Measurements from ENCODE around the gene DKKL1. TPM values are rescaled to one million over a fixed set of nuclear protein-coding genes. Genes with fewer than 3 reads are reported as not detected.
"Not testable (repeated sequence)": the region's sequence is repeated elsewhere in the genome, so short reads cannot be mapped to it uniquely, and the experiment has no call there.

The DKKL1 gene
- 1.3 TPM for polyA plus RNA-seq (2013, experiment 1 of 2)
- 3.1 TPM for polyA plus RNA-seq (2013, experiment 2 of 2)

- Histone ChIP-seq H3K9ac (ENCODE audit: low read depth, low read length) (peak within 1 kb of the TSS; percentile 100), H3K9me3 (ENCODE audit: insufficient read depth, low read depth, low read length) (peaks cover 5% of the 10 kb centered on the region; the same call in 1 of the 2 replicates), H3K4me1 (ENCODE audit: insufficient read depth, low read length) (peaks cover 5% of the 10 kb centered on the region), H3K27me3 (ENCODE audit: insufficient read depth, low read length) (no peaks in the 10 kb centered on the region), H3K4me3 (ENCODE audit: low read length) (peak within 1 kb of the TSS; percentile 100), H3K27ac (ENCODE audit: low read depth, low read length) (peak within 1 kb of the TSS; percentile 63), H3K36me3 (ENCODE audit: insufficient read depth, low read length) (peaks cover 12% of the 10 kb centered on the region)
- 2% methylated on average over 46 of the region's 46 CpGs for WGBS
Measured at GRCh38 chr19:49363268-49364082, at the start of gene DKKL1. Gene DKKL1 (plus strand): TSS chr19:49363877. CDS start chr19:49363999, 122 bp downstream.

- H3K36me3 ChIP-seq (ENCODE audit: insufficient read depth, low read length), result no peaks in the 10 kb centered on the region; the same call in 1 of the 2 replicates
- no peak overlapping the region for H3K27ac ChIP-seq (ENCODE audit: low read depth, low read length)
- no peaks in the 10 kb centered on the region for H3K27me3 ChIP-seq (ENCODE audit: insufficient read depth, low read length)
- no peaks in the 10 kb centered on the region for H3K4me1 ChIP-seq (ENCODE audit: insufficient read depth, low read length)
- WGBS, result 80% methylated on average over 1 of the region's 1 CpG
- 0 out of 2 replicates have a peak, but pooled peaks cover 9% of the 10 kb centered on the region for H3K9me3 ChIP-seq (ENCODE audit: insufficient read depth, low read depth, low read length)
- H3K4me3 ChIP-seq (ENCODE audit: low read length), result no peak overlapping the region
- no peak overlapping the region for H3K9ac ChIP-seq (ENCODE audit: low read depth, low read length)
Measured at GRCh38 chr19:49315111-49315510, 48.6 kb upstream of the DKKL1 start.

DNA sequence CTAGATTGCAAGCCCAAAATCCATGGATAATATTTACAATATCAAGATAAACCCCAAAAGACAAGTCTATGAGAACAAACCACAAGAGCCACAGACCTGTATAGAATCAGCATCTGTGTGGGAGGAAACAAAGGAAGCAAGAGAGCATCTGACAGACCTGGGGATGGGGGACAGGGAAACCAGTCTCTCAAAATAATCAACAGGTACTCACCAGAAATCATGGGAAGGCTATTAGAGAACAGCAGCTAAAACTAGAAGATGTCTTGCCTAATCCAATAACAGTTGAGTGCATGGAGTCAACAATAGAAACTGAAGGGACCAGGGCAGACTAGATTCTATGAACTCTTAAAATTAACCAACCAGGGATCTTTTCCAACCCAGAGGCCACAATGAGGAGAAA lies 47.4 kb upstream of the DKKL1 start:
- H3K9ac ChIP-seq (ENCODE audit: low read depth, low read length), result no peak overlapping the region
- no peaks in the 10 kb centered on the region; the same call in 1 of the 2 replicates for H3K36me3 ChIP-seq (ENCODE audit: insufficient read depth, low read length)
- H3K9me3 ChIP-seq (ENCODE audit: insufficient read depth, low read depth, low read length), result 0 out of 2 replicates have a peak, but pooled peaks cover 9% of the 10 kb centered on the region
- no peak overlapping the region for H3K27ac ChIP-seq (ENCODE audit: low read depth, low read length)
- H3K4me3 ChIP-seq (ENCODE audit: low read length), result no peak overlapping the region
- no peaks in the 10 kb centered on the region for H3K27me3 ChIP-seq (ENCODE audit: insufficient read depth, low read length)
- H3K4me1 ChIP-seq (ENCODE audit: insufficient read depth, low read length), result no peaks in the 10 kb centered on the region

GRCh38 chr19:49318296-49318695 lies 45.4 kb upstream of the DKKL1 start:
- no peak overlapping the region for H3K4me3 ChIP-seq (ENCODE audit: low read length)
- H3K27me3 ChIP-seq (ENCODE audit: insufficient read depth, low read length), result no peaks in the 10 kb centered on the region
- no peak overlapping the region for H3K9ac ChIP-seq (ENCODE audit: low read depth, low read length)
- no peak overlapping the region for H3K27ac ChIP-seq (ENCODE audit: low read depth, low read length)
- H3K9me3 ChIP-seq (ENCODE audit: insufficient read depth, low read depth, low read length), result 0 out of 2 replicates have a peak, but pooled peaks cover 9% of the 10 kb centered on the region
- no peaks in the 10 kb centered on the region for H3K4me1 ChIP-seq (ENCODE audit: insufficient read depth, low read length)
- H3K36me3 ChIP-seq (ENCODE audit: insufficient read depth, low read length), result no peaks in the 10 kb centered on the region; the same call in 1 of the 2 replicates

DNA sequence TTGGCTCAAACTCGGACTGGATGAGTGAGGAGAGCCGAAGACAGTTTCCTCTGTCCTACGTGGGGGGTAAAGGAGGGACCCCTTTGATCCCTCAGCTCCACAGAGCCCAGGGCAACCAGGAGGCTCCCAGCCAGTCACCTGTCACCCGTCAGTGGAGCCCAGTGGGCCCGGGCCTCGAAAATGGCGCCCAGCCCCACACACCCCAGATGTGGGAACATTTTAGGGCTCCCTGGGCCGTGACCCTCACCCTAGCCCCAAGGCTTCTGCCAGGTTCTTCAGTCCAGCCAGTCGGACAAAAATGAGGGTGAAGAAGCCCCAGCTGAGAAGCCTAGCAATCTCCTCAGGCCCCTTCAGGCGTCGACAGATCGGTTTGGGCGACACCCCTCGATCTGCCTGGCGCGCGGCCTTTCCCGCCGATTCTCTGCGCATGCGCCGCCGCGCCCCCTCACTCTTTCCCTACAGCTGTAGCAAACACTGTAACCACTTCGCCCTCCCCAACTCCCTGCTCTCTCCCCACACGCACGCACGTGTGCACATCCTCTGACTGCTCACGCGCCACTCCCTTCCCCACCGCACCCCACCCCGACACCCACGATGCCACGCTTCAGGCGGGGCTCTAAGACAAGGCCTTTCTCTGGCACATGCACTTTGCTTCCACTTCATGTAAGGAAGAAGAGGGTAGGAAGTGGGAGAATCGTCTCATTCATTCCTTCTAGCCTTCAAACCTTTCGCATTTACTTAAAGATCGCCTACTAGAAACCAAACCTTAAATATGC lies 38.7 kb upstream of the DKKL1 start, which contains the start of gene SLC6A16:
SLC6A16 (minus strand) TSS at position 391 of the 776 bp plus-strand sequence. CDS start 13,844 bp downstream, outside the sequence.
- WGBS, result 93% methylated on average over 38 of the region's 38 CpGs
- Histone ChIP-seq H3K36me3 (ENCODE audit: insufficient read depth, low read length) (no peaks in the 10 kb centered on the region), H3K9me3 (ENCODE audit: insufficient read depth, low read depth, low read length) (0 out of 2 replicates have a peak, but pooled peaks cover 2% of the 10 kb centered on the region), H3K27ac (ENCODE audit: low read depth, low read length) (no peak within 1 kb of the TSS), H3K9ac (ENCODE audit: low read depth, low read length) (no peak within 1 kb of the TSS), H3K4me3 (ENCODE audit: low read length) (no peak within 1 kb of the TSS), H3K4me1 (ENCODE audit: insufficient read depth, low read length) (no peaks in the 10 kb centered on the region), H3K27me3 (ENCODE audit: insufficient read depth, low read length) (no peaks in the 10 kb centered on the region)

DNA sequence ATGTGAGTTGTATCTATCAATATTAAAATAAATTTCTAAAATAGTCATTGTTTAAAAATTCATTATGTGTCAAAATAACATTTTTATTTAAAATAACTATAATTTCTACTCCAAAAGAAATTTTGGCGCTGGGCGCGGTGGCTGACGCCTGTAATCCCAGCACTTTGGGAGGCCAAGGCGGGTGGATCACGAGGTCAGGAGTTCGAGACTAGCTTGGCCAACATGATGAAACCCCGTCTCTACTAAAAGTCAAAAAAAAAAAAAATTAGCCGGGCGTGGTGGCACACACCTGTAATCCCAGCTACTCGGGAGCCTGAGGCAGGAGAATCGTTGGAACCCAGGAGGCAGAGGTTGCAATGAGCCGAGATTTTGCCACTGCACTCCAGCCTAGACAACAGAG lies 37.9 kb upstream of the DKKL1 start:
- not testable (repeated sequence) for H3K9ac ChIP-seq (ENCODE audit: low read depth, low read length); H3K27ac ChIP-seq (ENCODE audit: low read depth, low read length); H3K27me3 ChIP-seq (ENCODE audit: insufficient read depth, low read length); H3K4me1 ChIP-seq (ENCODE audit: insufficient read depth, low read length); H3K36me3 ChIP-seq (ENCODE audit: insufficient read depth, low read length); H3K4me3 ChIP-seq (ENCODE audit: low read length); H3K9me3 ChIP-seq (ENCODE audit: insufficient read depth, low read depth, low read length)
- WGBS, result 96% methylated on average over 13 of the region's 13 CpGs

GRCh38 chr19:49326165-49326704 lies 37.4 kb upstream of the DKKL1 start:
- no peak overlapping the region for H3K4me3 ChIP-seq (ENCODE audit: low read length)
- H3K36me3 ChIP-seq (ENCODE audit: insufficient read depth, low read length), result no peaks in the 10 kb centered on the region
- WGBS, result no CpG with 5 or more reads among the region's 3 CpGs
- H3K9ac ChIP-seq (ENCODE audit: low read depth, low read length), result no peak overlapping the region
- H3K9me3 ChIP-seq (ENCODE audit: insufficient read depth, low read depth, low read length), result 0 out of 2 replicates have a peak, but pooled peaks cover 2% of the 10 kb centered on the region
- no peaks in the 10 kb centered on the region for H3K4me1 ChIP-seq (ENCODE audit: insufficient read depth, low read length)
- H3K27me3 ChIP-seq (ENCODE audit: insufficient read depth, low read length), result no peaks in the 10 kb centered on the region
- H3K27ac ChIP-seq (ENCODE audit: low read depth, low read length), result no peak overlapping the region

DNA sequence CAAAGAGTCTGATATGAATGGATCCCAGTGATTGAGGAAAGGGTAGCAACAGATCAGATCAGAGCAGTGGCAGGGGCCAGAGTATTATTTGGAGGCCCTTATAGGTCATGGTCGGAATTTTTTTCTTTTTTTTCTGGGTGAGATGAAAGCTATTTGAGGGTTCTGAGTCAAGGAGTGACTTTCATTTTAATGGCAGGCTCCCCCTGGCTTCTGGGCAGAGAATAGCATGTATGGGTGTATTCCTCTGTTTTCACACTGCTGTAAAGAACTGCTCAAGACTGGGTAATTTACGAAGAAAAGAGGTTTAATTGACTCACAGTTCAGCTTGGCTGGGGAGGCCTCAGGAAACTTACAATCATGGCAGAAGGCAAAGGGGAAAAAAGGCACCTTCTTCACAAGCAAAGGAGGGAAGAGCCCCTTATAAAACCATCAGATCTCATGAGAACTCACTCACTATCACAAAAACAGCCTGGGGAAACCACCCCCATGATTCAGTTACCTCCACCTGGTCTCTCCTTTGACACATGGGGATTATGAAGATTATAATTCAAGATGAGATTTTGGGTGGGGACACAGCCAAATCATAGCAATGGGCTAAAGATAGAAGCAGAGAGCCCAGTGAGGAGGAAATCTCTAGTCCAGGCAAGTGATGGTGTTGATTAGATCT lies 35.7 kb upstream of the DKKL1 start:
- 68% methylated on average over 2 of the region's 2 CpGs for WGBS
- Histone ChIP-seq H3K9ac (ENCODE audit: low read depth, low read length) (no peak overlapping the region), H3K27ac (ENCODE audit: low read depth, low read length) (no peak overlapping the region), H3K4me3 (ENCODE audit: low read length) (no peak overlapping the region), H3K9me3 (ENCODE audit: insufficient read depth, low read depth, low read length) (0 out of 2 replicates have a peak, but pooled peaks cover 2% of the 10 kb centered on the region), H3K36me3 (ENCODE audit: insufficient read depth, low read length) (no peaks in the 10 kb centered on the region), H3K4me1 (ENCODE audit: insufficient read depth, low read length) (no peaks in the 10 kb centered on the region), H3K27me3 (ENCODE audit: insufficient read depth, low read length) (no peaks in the 10 kb centered on the region)

GRCh38 chr19:49328741-49329140 lies 34.9 kb upstream of the DKKL1 start:
- no peaks in the 10 kb centered on the region for H3K36me3 ChIP-seq (ENCODE audit: insufficient read depth, low read length)
- no peaks in the 10 kb centered on the region for H3K27me3 ChIP-seq (ENCODE audit: insufficient read depth, low read length)
- no peaks in the 10 kb centered on the region for H3K4me1 ChIP-seq (ENCODE audit: insufficient read depth, low read length)
- 90% methylated on average over 2 of the region's 2 CpGs for WGBS
- no peak overlapping the region for H3K4me3 ChIP-seq (ENCODE audit: low read length)
- no peaks in the 10 kb centered on the region for H3K9me3 ChIP-seq (ENCODE audit: insufficient read depth, low read depth, low read length)
- no peak overlapping the region for H3K27ac ChIP-seq (ENCODE audit: low read depth, low read length)
- no peak overlapping the region for H3K9ac ChIP-seq (ENCODE audit: low read depth, low read length)

DNA sequence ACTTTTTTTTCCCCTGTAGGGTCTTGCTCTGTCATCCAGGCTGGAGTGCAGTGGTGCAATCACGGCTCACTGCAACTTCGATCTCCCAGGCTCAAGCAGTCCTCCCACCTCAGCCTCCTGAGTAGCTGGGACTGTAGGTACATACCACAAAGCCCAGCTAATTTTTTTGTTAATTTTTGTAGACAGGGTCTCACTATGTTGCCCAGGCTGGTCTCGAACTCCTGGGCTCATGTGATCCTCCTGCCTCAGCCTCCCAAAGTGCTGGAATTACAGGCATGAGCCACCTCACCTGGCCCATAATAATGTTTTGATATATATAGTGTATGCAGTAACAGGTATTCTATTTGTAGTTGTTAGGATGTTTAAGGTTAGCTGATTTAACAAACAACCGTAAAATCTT lies 32.5 kb upstream of the DKKL1 start:
- H3K27ac ChIP-seq (ENCODE audit: low read depth, low read length), result not testable (repeated sequence)
- WGBS, result 90% methylated on average over 3 of the region's 4 CpGs

More for the DNA sequence above, 32.5 kb upstream of the DKKL1 start:
- not testable (repeated sequence) for H3K9me3 ChIP-seq (ENCODE audit: insufficient read depth, low read depth, low read length); H3K36me3 ChIP-seq (ENCODE audit: insufficient read depth, low read length); H3K4me1 ChIP-seq (ENCODE audit: insufficient read depth, low read length); H3K4me3 ChIP-seq (ENCODE audit: low read length); H3K27me3 ChIP-seq (ENCODE audit: insufficient read depth, low read length); H3K9ac ChIP-seq (ENCODE audit: low read depth, low read length)

All from HUES64 (cell line).